Measurements from ENCODE around the gene RAD50. TPM values are rescaled to one million over a fixed set of nuclear protein-coding genes. Genes with fewer than 3 reads are reported as not detected.

Gene RAD50
- total RNA-seq, 4 donors from 2014 or later, result 35.8 to 47.5 (median 41.3) TPM

GRCh38 chr5:132661231-132662003 lies 104.6 kb downstream of the RAD50 start:
- H3K4me3 ChIP-seq, result no peak overlapping the region
- in situ Hi-C loops (cut with MboI; ENCODE audit: low pct_ligation_motif_present in 1 of 4, low pct_unique_long_range_greater_than_20kb in 1 of 4, low sequenced_read_pairs in 3 of 4), result no loop called here
- intact Hi-C loops (cut with DNase I; ENCODE audit: low total_unique reads), result no loop called here
- no peak for TF ChIP-seq CTCF (IDR thresholded peaks at IDR 0.05)
- TF ChIP-seq EP300 (IDR thresholded peaks at IDR 0.05; ENCODE audit: low read depth), result no peak
- TF ChIP-seq POLR2AphosphoS5 (IDR thresholded peaks at IDR 0.05), result no peak
- TF ChIP-seq POLR2A (IDR thresholded peaks at IDR 0.05), result no peak
- 75 to 88% methylated on average over 2 to 12 of the region's 12 CpGs for WGBS, 2 donors (ENCODE audit: low coverage in 1 of 2)
- H3K36me3 ChIP-seq, result no peaks in the 10 kb centered on the region
- H3K4me1 ChIP-seq, result peaks cover 0 to 8% (median 4%) of the 10 kb centered on the region in 4 donors
- H3K9me3 ChIP-seq, result no peaks in the 10 kb centered on the region
- no peak for DNase-seq
- H3K27me3 ChIP-seq, result peaks cover 12% of the 10 kb centered on the region
- H3K27ac ChIP-seq, result no peak overlapping the region

GRCh38 chr5:132662004-132662401 lies 105.2 kb downstream of the RAD50 start:
- peaks cover 0 to 5% (median 2%) of the 10 kb centered on the region in 4 donors for H3K4me1 ChIP-seq
- no peak overlapping the region for H3K27ac ChIP-seq
- H3K4me3 ChIP-seq, result no peak overlapping the region
- peaks cover 6% of the 10 kb centered on the region for H3K27me3 ChIP-seq
- WGBS, 2 donors (ENCODE audit: low coverage in 1 of 2), result 96 to 97% methylated on average over 5 to 9 of the region's 9 CpGs
- DNase-seq, result no peak
- TF ChIP-seq POLR2AphosphoS5 (IDR thresholded peaks at IDR 0.05) (no peak), CTCF (IDR thresholded peaks at IDR 0.05) (no peak), EP300 (IDR thresholded peaks at IDR 0.05; ENCODE audit: low read depth) (no peak), POLR2A (IDR thresholded peaks at IDR 0.05) (no peak)
- no peaks in the 10 kb centered on the region for H3K9me3 ChIP-seq
- intact Hi-C loops (cut with DNase I; ENCODE audit: low total_unique reads) (no loop called here), in situ Hi-C loops (cut with MboI; ENCODE audit: low pct_ligation_motif_present in 1 of 4, low pct_unique_long_range_greater_than_20kb in 1 of 4, low sequenced_read_pairs in 3 of 4) (no loop called here)
- H3K36me3 ChIP-seq, result no peaks in the 10 kb centered on the region

- no peak overlapping the region for H3K4me3 ChIP-seq
- no peak overlapping the region for H3K27ac ChIP-seq
- WGBS, 2 donors (ENCODE audit: low coverage in 1 of 2), result 75 to 100% methylated on average over 1 to 25 of the region's 25 CpGs
- intact Hi-C loops (cut with DNase I; ENCODE audit: low total_unique reads) (no loop called here), in situ Hi-C loops (cut with MboI; ENCODE audit: low pct_ligation_motif_present in 1 of 4, low pct_unique_long_range_greater_than_20kb in 1 of 4, low sequenced_read_pairs in 3 of 4) (no loop called here)
- no peak for DNase-seq
- H3K9me3 ChIP-seq, result no peaks in the 10 kb centered on the region
- no peak for TF ChIP-seq CTCF (IDR thresholded peaks at IDR 0.05)
- TF ChIP-seq POLR2AphosphoS5 (IDR thresholded peaks at IDR 0.05), result no peak
- no peak for TF ChIP-seq EP300 (IDR thresholded peaks at IDR 0.05; ENCODE audit: low read depth)
- TF ChIP-seq POLR2A (IDR thresholded peaks at IDR 0.05), result no peak
- no peaks in the 10 kb centered on the region for H3K36me3 ChIP-seq
- peaks cover 0 to 5% (median 2%) of the 10 kb centered on the region in 4 donors for H3K4me1 ChIP-seq
- no peaks in the 10 kb centered on the region for H3K27me3 ChIP-seq
These were observed 106.4 kb downstream of the RAD50 start for GRCh38 chr5:132662925-132663770.
